ENCODE measurements around the gene HCFC1R1. TPM values are rescaled to one million over a fixed set of nuclear protein-coding genes. Genes with fewer than 3 reads are reported as not detected.

HCFC1R1 gene
- total RNA-seq, 1 donor from 2014 or later = 65.7 TPM

GRCh38 chr16:3004319-3004718 is 19.4 kb downstream of the HCFC1R1 start:
- TF ChIP-seq, protein P1, sequence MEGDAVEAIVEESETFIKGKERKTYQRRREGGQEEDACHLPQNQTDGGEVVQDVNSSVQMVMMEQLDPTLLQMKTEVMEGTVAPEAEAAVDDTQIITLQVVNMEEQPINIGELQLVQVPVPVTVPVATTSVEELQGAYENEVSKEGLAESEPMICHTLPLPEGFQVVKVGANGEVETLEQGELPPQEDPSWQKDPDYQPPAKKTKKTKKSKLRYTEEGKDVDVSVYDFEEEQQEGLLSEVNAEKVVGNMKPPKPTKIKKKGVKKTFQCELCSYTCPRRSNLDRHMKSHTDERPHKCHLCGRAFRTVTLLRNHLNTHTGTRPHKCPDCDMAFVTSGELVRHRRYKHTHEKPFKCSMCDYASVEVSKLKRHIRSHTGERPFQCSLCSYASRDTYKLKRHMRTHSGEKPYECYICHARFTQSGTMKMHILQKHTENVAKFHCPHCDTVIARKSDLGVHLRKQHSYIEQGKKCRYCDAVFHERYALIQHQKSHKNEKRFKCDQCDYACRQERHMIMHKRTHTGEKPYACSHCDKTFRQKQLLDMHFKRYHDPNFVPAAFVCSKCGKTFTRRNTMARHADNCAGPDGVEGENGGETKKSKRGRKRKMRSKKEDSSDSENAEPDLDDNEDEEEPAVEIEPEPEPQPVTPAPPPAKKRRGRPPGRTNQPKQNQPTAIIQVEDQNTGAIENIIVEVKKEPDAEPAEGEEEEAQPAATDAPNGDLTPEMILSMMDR (IDR thresholded peaks at IDR 0.05; ENCODE audit: unreplicated experiment) = no peak
- Mint-ChIP-seq H3K36me3 (no peaks in the 10 kb centered on the region), H3K4me1 (peaks cover 36% of the 10 kb centered on the region), H3K27me3 (ENCODE audit: low read depth) (peaks cover 46% of the 10 kb centered on the region), H3K27ac (no peak overlapping the region), H3K9me3 (no peaks in the 10 kb centered on the region), H3K4me3 (no peak overlapping the region)
- no peak for DNase-seq (ENCODE audit: low spot score in 2 of 2, unreplicated experiment in 2 of 2)

- Mint-ChIP-seq H3K27me3 (ENCODE audit: low read depth) (peaks cover 43% of the 10 kb centered on the region), H3K36me3 (no peaks in the 10 kb centered on the region), H3K27ac (no peak overlapping the region), H3K4me3 (peak overlapping the region; percentile 61), H3K9me3 (no peaks in the 10 kb centered on the region), H3K4me1 (peaks cover 31% of the 10 kb centered on the region)
- peak; percentile 93 to 94 for DNase-seq (ENCODE audit: low spot score in 2 of 2, unreplicated experiment in 2 of 2)
- TF ChIP-seq, protein P1 (IDR thresholded peaks at IDR 0.05; ENCODE audit: unreplicated experiment) = peak; percentile 37
These were observed 20.0 kb downstream of the HCFC1R1 start for GRCh38 chr16:3003582-3004270.

DNA sequence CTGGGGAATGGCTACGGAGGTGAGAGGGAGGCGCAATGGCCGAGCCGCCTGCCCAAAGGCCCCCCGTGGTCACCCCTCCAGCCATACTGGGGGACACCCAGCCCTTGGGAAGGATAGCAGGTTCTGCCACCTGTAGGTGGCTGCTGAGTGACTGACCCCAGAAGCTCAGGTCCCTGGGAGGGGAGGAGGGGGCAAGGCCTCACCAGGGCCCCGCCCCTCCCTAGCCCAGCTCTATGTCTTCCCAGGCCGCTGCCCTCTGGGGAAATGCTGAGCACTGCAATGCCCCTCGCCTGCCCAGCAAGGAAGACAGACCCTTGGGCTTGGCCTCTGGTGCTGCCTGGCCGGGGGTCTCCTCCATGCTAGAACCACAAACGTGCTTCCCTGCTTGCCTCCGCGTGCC is 22.4 kb downstream of the HCFC1R1 start:
- no peaks in the 10 kb centered on the region for H3K9me3 Mint-ChIP-seq
- no peaks in the 10 kb centered on the region for H3K36me3 Mint-ChIP-seq
- DNase-seq (ENCODE audit: low spot score in 2 of 2, unreplicated experiment in 2 of 2) = no peak
- H3K27me3 Mint-ChIP-seq (ENCODE audit: low read depth) = peaks cover 20% of the 10 kb centered on the region
- no peak overlapping the region for H3K27ac Mint-ChIP-seq
- no peak overlapping the region for H3K4me3 Mint-ChIP-seq
- TF ChIP-seq, protein P1 (IDR thresholded peaks at IDR 0.05; ENCODE audit: unreplicated experiment) = no peak
- H3K4me1 Mint-ChIP-seq = peaks cover 7% of the 10 kb centered on the region

DNA sequence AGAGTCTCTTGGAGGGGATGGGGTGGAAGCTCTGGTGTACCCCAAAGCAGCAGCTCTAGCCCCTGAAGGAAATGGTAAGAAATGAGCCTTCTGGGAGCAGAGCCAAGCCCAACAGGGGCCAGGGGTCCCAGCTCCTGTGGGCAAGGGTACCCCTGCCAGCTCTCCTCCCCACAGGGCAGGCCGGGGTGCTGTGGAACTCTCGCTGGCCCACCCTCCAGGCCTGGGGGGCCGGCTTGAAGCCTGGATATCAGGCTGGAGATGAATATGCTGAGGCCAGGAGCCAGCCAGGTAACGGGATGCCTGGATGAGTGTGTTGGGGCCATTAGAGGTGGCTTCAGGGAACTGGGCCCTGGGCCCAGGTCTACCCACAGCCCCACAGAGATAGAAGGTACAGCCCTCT is 23.2 kb downstream of the HCFC1R1 start:
- no peak for DNase-seq (ENCODE audit: low spot score in 2 of 2, unreplicated experiment in 2 of 2)
- no peaks in the 10 kb centered on the region for H3K9me3 Mint-ChIP-seq
- peaks cover 14% of the 10 kb centered on the region for H3K27me3 Mint-ChIP-seq (ENCODE audit: low read depth)
- no peak overlapping the region for H3K4me3 Mint-ChIP-seq
- TF ChIP-seq, protein P1 (IDR thresholded peaks at IDR 0.05; ENCODE audit: unreplicated experiment) = no peak
- H3K27ac Mint-ChIP-seq = no peak overlapping the region
- peaks cover 4% of the 10 kb centered on the region for H3K4me1 Mint-ChIP-seq
- H3K36me3 Mint-ChIP-seq = no peaks in the 10 kb centered on the region

- DNase-seq (ENCODE audit: low spot score in 2 of 2, unreplicated experiment in 2 of 2) = no peak
- no peaks in the 10 kb centered on the region for H3K36me3 Mint-ChIP-seq
- no peaks in the 10 kb centered on the region for H3K9me3 Mint-ChIP-seq
- TF ChIP-seq, protein P1 (IDR thresholded peaks at IDR 0.05; ENCODE audit: unreplicated experiment) = no peak
- no peak overlapping the region for H3K4me3 Mint-ChIP-seq
- no peak overlapping the region for H3K27ac Mint-ChIP-seq
- peaks cover 11% of the 10 kb centered on the region for H3K27me3 Mint-ChIP-seq (ENCODE audit: low read depth)
- peaks cover 3% of the 10 kb centered on the region for H3K4me1 Mint-ChIP-seq
These were observed 23.8 kb downstream of the HCFC1R1 start for GRCh38 chr16:2999929-3000328.
